GM18873 (cell line): Measurements from ENCODE around the gene ELF3.
"Not testable (repeated sequence)": the region's sequence is repeated elsewhere in the genome, so short reads cannot be mapped to it uniquely, and the experiment has no call there.

Source experiments
- ATAC-seq: cut with Tn5 transposase; IDR thresholded peaks from one replicate; pipeline ENCODE4 v1.9.1; 2021; ENCODE audit warnings: mild to moderate bottlenecking, moderate library complexity, moderate number of reproducible peaks; ENCODE audit not compliant: unreplicated experiment, low FRiP score

Gene ELF3

DNA sequence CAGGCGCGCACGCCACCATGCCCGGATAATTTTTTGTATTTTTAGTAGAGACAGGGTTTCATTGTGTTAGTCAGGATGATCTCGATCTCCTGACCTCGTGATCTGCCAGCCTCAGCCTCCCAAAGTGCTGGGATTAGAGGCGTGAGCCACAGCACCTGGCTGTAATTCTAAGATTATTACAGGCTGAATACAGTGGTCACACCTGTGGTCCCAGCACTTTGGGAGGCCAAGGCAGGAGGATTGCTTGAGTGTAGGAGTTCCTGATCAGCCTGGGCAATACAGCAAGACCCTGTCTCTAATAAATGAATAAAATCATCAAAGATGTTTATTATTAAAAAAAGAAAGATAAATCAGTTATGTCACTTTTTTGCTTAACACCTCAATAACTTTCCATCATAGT is 52.2 kb downstream of the ELF3 start:
- ATAC-seq, result not testable (repeated sequence)

DNA sequence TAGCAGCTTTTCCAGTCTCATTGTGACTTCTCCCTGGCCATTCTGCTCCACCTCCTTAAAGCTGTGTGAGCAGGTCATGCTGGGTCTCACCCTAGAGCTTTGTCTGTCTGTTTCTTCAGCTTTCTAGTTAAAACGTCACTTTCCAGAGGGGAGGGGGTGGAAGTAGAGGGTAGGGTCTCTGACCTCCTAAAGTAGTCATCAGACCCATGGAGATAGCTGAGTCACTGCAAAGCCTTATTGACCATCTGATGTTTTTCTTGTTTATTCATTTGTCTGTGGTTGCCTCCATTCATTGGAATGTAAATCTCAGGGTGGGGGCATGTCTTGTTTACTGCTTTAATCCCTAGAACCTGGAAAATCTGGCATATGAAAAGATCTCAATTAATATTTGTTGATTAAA is 52.7 kb downstream of the ELF3 start:
- no peak for ATAC-seq

DNA sequence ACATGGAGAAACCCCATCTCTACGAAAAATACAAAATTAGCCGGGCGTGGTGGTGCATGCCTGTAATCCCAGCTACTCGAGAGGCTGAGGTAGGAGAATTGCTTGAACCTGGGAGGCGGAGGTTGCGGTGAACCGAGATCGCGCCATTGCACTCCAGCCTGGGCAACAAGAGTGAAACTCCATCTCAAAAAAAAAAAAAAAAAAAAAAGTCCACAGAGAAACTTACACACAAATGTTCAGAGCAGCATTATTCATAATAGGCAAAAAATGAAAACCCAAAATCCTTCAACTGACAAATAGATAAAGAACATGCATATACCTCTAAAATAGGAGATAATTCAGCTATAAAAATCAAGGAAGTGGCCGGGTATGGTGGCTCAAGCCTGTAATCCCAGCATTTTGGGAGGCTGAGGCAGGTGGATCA is 54.5 kb downstream of the ELF3 start:
- ATAC-seq, result not testable (repeated sequence)
